Smooth muscle cell of the umbilical artery (primary cell): ENCODE measurements around the gene RHBDD2. TPM values are rescaled to one million over a fixed set of nuclear protein-coding genes. Genes with fewer than 3 reads are reported as not detected.

ENCODE experiments used
- total RNA-seq: library from RNA; depleted of rRNA; stranded (reverse); fragments of >200 nt; gene quantifications from 2 replicates; pipeline ENCODE4 v1.2.3, GENCODE V29; 2014

Gene RHBDD2
- 16.3 and 19.4 TPM in 2 replicates for total RNA-seq

DNA sequence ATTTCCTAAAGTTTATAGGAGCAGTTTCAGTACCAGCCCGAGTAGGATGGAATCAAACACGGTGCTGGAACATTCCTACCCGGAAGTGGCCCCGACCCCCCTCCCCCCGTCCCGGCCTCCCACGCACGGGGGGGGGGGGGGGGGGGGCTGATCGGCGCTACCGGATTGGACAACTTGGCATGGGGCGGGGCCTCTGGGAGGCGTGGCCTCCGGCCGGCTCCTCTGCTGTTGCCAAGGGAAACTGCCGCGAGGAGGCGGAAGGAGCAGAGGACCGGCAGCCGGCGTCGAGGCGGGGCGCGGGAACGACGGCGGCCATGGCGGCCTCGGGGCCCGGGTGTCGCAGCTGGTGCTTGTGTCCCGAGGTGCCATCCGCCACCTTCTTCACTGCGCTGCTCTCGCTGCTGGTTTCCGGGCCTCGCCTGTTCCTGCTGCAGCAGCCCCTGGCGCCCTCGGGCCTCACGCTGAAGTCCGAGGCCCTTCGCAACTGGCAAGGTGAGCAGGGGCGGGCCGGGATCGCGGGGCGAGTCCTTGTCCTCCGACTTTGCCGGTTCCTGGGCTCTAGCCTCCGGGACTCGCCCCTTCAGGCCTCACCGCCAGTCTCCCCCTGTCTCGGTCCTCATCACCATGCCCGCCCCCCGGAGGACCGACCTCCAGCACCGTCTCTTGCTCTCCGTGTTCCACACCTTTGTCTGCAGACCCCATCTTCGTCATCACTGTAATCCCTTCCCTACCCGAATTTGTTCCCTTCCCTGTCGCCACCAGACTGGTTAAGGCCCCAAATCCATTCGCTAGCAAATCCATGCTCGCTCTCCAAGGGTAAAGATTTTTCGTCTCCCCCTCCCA lies at the start of gene RHBDD2:
RHBDD2 (plus strand) TSS at position 266 of the 843 bp plus-strand sequence; CDS start at position 315, 49 bp downstream.

DNA sequence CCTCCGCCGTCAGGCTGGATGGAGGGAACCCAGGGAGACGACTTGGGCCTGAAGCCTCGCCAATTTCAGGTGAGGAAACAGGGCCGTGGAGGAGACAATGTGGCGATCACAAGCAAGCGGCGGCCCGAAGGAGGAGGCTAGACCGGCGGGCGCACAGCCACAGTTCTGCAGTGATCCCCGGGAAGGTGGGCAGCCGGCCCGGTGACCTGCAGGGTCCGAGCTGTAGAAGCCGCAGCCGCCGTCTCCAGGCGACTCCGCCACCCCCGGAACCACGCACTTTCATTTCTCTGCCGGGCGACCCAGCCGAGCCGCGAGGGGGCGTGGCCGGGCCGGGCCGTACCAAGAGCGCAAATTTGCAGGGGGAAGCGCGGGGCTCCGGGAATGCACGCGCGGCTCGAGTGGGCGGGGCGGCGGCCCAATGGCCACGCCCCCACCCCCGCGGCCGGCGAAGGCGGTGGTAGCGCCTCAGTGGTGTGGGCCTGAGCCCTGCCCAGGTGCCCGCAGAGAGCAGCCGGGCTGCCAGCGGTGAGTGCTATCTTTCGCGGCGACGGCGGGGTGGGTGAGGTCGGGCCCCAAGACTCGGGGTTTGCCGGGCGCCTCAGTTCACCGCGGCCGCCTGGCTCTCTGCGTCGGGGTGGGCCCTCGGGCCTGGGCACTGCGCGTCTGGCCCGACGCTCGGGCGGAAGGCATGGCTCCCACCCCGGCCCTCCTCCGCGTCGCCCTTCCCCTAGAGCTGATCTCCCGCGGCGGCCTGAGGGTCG lies 36.0 kb downstream of the RHBDD2 start, which contains the start of gene POR:
POR (plus strand) TSS at position 501 of the 761 bp plus-strand sequence. CDS start 38,847 bp downstream, outside the sequence.

Other genes starting within 250 kb of the RHBDD2 start
- 11.0 and 26.9 TPM in 2 replicates for gene HIP1, start 140.1 kb upstream of the RHBDD2 start, total RNA-seq
- 1.1 and 3.0 TPM in 2 replicates for gene CCL26, start 106.8 kb upstream of the RHBDD2 start, total RNA-seq
- not detected in 2 replicates for gene CCL24, start 65.2 kb upstream of the RHBDD2 start, total RNA-seq
- 42.5 and 46.4 TPM in 2 replicates for gene POR, start 36.1 kb downstream of the RHBDD2 start, total RNA-seq
- gene TMEM120A, start 115.6 kb downstream of the RHBDD2 start, total RNA-seq, result 12.8 and 16.3 TPM in 2 replicates
- 43.4 and 43.7 TPM in 2 replicates for gene STYXL1, start 169.0 kb downstream of the RHBDD2 start, total RNA-seq
- 28.5 and 50.6 TPM in 2 replicates for gene MDH2, start 169.1 kb downstream of the RHBDD2 start, total RNA-seq